Thyroid gland (tissue), 4 donors: ENCODE measurements around the gene PRCD.

Source experiments
- POLR2A ChIP-seq, 2 donors: fragments of 450-650 bp; IDR thresholded peaks; one replicate each; pipeline ENCODE4 v1.6.1; 2017; ENCODE audit warnings: antibody characterized with exemption in 2 of 2, mild to moderate bottlenecking in 2 of 2, moderate library complexity in 1 of 2
- TF ChIP-seq, protein P1 (sequence below), 6 experiments: fragments of 200-600 bp in 3 of 6; fragments of 450-650 bp in 3 of 6; sonication (generic) in 3 of 6; IDR thresholded peaks; one replicate each; pipeline ENCODE4 v1.5.1; 2016 to 2019; ENCODE audit warnings: antibody characterized with exemption in 6 of 6, mild to moderate bottlenecking in 2 of 6, inconsistent platforms in 1 of 6, moderate library complexity in 1 of 6

DNA sequence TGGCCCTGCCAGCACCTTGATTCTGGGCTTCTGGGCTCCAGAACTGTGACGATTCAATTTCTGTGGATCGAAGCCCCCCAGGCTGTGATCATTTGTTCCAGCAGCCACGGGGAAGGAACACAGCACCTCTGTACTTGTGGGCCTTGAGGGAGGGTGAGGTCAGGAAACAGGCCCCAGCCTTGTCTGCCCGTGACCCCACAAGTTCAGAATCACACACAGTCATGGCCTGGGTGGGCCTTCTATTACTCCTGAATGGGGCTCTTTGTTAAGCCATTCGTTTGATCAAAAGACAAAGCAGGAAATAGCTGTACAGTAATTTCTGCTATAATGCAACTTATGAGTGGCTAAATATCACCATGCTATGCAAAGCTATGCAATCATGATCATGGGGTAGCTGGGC is 35.7 kb downstream of the PRCD start:
- TF ChIP-seq, protein P1, sequence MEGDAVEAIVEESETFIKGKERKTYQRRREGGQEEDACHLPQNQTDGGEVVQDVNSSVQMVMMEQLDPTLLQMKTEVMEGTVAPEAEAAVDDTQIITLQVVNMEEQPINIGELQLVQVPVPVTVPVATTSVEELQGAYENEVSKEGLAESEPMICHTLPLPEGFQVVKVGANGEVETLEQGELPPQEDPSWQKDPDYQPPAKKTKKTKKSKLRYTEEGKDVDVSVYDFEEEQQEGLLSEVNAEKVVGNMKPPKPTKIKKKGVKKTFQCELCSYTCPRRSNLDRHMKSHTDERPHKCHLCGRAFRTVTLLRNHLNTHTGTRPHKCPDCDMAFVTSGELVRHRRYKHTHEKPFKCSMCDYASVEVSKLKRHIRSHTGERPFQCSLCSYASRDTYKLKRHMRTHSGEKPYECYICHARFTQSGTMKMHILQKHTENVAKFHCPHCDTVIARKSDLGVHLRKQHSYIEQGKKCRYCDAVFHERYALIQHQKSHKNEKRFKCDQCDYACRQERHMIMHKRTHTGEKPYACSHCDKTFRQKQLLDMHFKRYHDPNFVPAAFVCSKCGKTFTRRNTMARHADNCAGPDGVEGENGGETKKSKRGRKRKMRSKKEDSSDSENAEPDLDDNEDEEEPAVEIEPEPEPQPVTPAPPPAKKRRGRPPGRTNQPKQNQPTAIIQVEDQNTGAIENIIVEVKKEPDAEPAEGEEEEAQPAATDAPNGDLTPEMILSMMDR (IDR thresholded peaks at IDR 0.05), result no peak
- no peak for TF ChIP-seq POLR2A (IDR thresholded peaks at IDR 0.05)
